Measurements from ENCODE around the gene MCEE.

DNA sequence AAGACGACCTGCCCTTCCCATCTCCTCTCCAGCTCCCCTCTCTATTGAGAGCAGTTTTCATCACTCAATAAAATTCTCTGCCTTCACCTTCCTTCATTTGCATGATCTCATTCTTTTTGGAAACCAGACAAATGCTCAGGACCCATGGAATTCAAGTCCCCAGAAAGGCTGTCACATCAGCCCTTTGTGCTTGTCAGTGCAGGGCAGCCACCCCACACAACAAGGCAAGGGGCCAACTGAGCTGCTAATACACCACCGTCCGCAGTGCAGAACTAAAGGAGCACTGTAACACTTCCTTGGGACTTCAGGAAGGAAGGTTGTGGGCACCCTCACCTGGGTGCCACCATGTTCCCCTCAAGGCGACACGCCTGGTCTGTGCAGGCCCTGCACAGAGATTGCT, 26.2 kb downstream of the MCEE start:
- TF ChIP-seq, protein P1, sequence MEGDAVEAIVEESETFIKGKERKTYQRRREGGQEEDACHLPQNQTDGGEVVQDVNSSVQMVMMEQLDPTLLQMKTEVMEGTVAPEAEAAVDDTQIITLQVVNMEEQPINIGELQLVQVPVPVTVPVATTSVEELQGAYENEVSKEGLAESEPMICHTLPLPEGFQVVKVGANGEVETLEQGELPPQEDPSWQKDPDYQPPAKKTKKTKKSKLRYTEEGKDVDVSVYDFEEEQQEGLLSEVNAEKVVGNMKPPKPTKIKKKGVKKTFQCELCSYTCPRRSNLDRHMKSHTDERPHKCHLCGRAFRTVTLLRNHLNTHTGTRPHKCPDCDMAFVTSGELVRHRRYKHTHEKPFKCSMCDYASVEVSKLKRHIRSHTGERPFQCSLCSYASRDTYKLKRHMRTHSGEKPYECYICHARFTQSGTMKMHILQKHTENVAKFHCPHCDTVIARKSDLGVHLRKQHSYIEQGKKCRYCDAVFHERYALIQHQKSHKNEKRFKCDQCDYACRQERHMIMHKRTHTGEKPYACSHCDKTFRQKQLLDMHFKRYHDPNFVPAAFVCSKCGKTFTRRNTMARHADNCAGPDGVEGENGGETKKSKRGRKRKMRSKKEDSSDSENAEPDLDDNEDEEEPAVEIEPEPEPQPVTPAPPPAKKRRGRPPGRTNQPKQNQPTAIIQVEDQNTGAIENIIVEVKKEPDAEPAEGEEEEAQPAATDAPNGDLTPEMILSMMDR (IDR thresholded peaks at IDR 0.05), result no peak
- TF ChIP-seq POLR2A (IDR thresholded peaks at IDR 0.05), result no peak

All from lower leg skin (tissue), 3 donors.